ENCODE measurements around the gene NDST1. TPM values are rescaled to one million over a fixed set of nuclear protein-coding genes. Genes with fewer than 3 reads are reported as not detected.
A peak's percentile ranks its signal among the peaks of the same experiment; 100 is the strongest.
"Not testable (repeated sequence)": the region's sequence is repeated elsewhere in the genome, so short reads cannot be mapped to it uniquely, and the experiment has no call there.

The NDST1 gene
- total RNA-seq, 3 donors from 2014 or later, result 58.1 to 66.5 (median 60.6) TPM

GRCh38 chr5:150515446-150515845, 7.5 kb downstream of the NDST1 start:
- intact Hi-C loops (cut with DNase I, micrococcal nuclease), result no loop called here
- no peak for TF ChIP-seq CTCF (IDR thresholded peaks at IDR 0.05)
- DNase-seq (peak in 1 of 3 donors; percentile 58), ATAC-seq (no peak)
- no peak overlapping the region for H3K4me3 ChIP-seq
- no peaks in the 10 kb centered on the region for H3K36me3 ChIP-seq (ENCODE audit: low read depth)
- H3K4me1 ChIP-seq (ENCODE audit: low read depth), result peaks cover 49% of the 10 kb centered on the region
- H3K9me3 ChIP-seq, result no peaks in the 10 kb centered on the region

- no peak for ATAC-seq
Measured at GRCh38 chr5:150516011-150516410, 8.1 kb downstream of the NDST1 start.

GRCh38 chr5:150517272-150518152, 9.6 kb downstream of the NDST1 start:
- no peaks in the 10 kb centered on the region for H3K9me3 ChIP-seq
- no peak for TF ChIP-seq CTCF (IDR thresholded peaks at IDR 0.05)
- peaks cover 42% of the 10 kb centered on the region for H3K4me1 ChIP-seq (ENCODE audit: low read depth)
- DNase-seq (peak; percentile 92 to 94 (median 93)), ATAC-seq (peak; percentile 88)
- no peaks in the 10 kb centered on the region for H3K36me3 ChIP-seq (ENCODE audit: low read depth)
- no peak overlapping the region for H3K4me3 ChIP-seq
- intact Hi-C loops (cut with DNase I, micrococcal nuclease), result no loop called here

More at GRCh38 chr5:150516011-150516410, 8.1 kb downstream of the NDST1 start:
- peak in 2 of 3 donors; percentile 50 to 58 for DNase-seq
- Histone ChIP-seq H3K4me1 (ENCODE audit: low read depth) (peaks cover 46% of the 10 kb centered on the region), H3K4me3 (no peak overlapping the region), H3K36me3 (ENCODE audit: low read depth) (no peaks in the 10 kb centered on the region), H3K9me3 (no peaks in the 10 kb centered on the region)
- TF ChIP-seq CTCF (IDR thresholded peaks at IDR 0.05), result no peak
- intact Hi-C loops (cut with DNase I, micrococcal nuclease), result no loop called here

GRCh38 chr5:150518712-150519559, 11.0 kb downstream of the NDST1 start:
- ATAC-seq; H3K36me3 ChIP-seq (ENCODE audit: low read depth); intact Hi-C loops (cut with DNase I, micrococcal nuclease); DNase-seq; H3K4me3 ChIP-seq; H3K9me3 ChIP-seq: not testable (repeated sequence)
- peaks cover 46% of the 10 kb centered on the region for H3K4me1 ChIP-seq (ENCODE audit: low read depth)

GRCh38 chr5:150519560-150519945, 11.6 kb downstream of the NDST1 start:
- no peaks in the 10 kb centered on the region for H3K36me3 ChIP-seq (ENCODE audit: low read depth)
- TF ChIP-seq CTCF (IDR thresholded peaks at IDR 0.05), result no peak

More at GRCh38 chr5:150519560-150519945, 11.6 kb downstream of the NDST1 start:
- intact Hi-C loops (cut with DNase I, micrococcal nuclease), result no loop called here
- ATAC-seq, result no peak
- Histone ChIP-seq H3K9me3 (no peaks in the 10 kb centered on the region), H3K4me1 (ENCODE audit: low read depth) (peaks cover 46% of the 10 kb centered on the region), H3K4me3 (no peak overlapping the region)
- DNase-seq, result no peak
